Naive thymus-derived CD8-positive, alpha-beta T cell (primary cell): ENCODE measurements around the gene NUDT15. TPM values are rescaled to one million over a fixed set of nuclear protein-coding genes. Genes with fewer than 3 reads are reported as not detected.
A peak's percentile ranks its signal among the peaks of the same experiment; 100 is the strongest.
"Not testable (repeated sequence)": the region's sequence is repeated elsewhere in the genome, so short reads cannot be mapped to it uniquely, and the experiment has no call there.

ENCODE experiments used
- ATAC-seq, 2 donors: fragments of 150-1000 bp; cut with Tn5 transposase in 1 of 2; sonication (Bioruptor Pico), chemical (Tn5 transposase) in 1 of 2; 1 replicate in 1 of 2; 2 replicates in 1 of 2; pipeline ENCODE4 v1.10.0; 2021; ENCODE audit warnings: mild to moderate bottlenecking in 2 of 2, moderate library complexity in 2 of 2
- POLR2A ChIA-PET: fragments of 350-600 bp; sonication (Branson Sonifier 250); formaldehyde crosslinking; loops from one replicate; lab custom pipeline; 2021; ENCODE audit warnings: antibody characterized with exemption; lab: Charles Lee
- DNase-seq, 10 donors: peaks; one replicate each; pipeline versions ENCODE4 v3.0.0 to v3.0.0-alpha.2; 2020 to 2022
- H3K27ac Mint-ChIP-seq, 10 donors: one replicate each; pipeline ENCODE4 v1.8.0; 2020 to 2022; ENCODE audit warnings: mild to moderate bottlenecking in 10 of 10, mixed read lengths in 10 of 10, moderate library complexity in 4 of 10, inconsistent platforms in 1 of 10
- H3K27me3 Mint-ChIP-seq, 5 donors: one replicate each; pipeline ENCODE4 v1.8.0; 2021 to 2022; ENCODE audit warnings: mixed read lengths in 5 of 5
- H3K36me3 Mint-ChIP-seq, 3 donors: one replicate each; pipeline ENCODE4 v1.8.0; 2020 to 2022; ENCODE audit warnings: mixed read lengths in 3 of 3, mild to moderate bottlenecking in 2 of 3, inconsistent platforms in 1 of 3
- H3K4me1 Mint-ChIP-seq, 4 donors: one replicate each; pipeline ENCODE4 v1.8.0; 2021 to 2022; ENCODE audit warnings: mixed read lengths in 4 of 4
- H3K4me3 Mint-ChIP-seq, 10 donors: one replicate each; pipeline ENCODE4 v1.8.0; 2020 to 2022; ENCODE audit warnings: mild to moderate bottlenecking in 10 of 10, mixed read lengths in 10 of 10, moderate library complexity in 6 of 10, inconsistent platforms in 1 of 10
- H3K9me3 Mint-ChIP-seq, 9 donors: one replicate each; pipeline ENCODE4 v1.8.0; 2020 to 2022; ENCODE audit warnings: mixed read lengths in 9 of 9, mild to moderate bottlenecking in 3 of 9, inconsistent platforms in 1 of 9, moderate library complexity in 1 of 9
- polyA plus RNA-seq, 3 donors: library from polyadenylated mRNA; unstranded; fragments of 300-500 nt; fragmentation: Illumina TruSeq; gene quantifications; one replicate each; pipeline ENCODE4 v1.2.3, GENCODE V29; 2021
- total RNA-seq, 8 experiments: library from RNA in 2 of 8; stranded (reverse) in 2 of 8; gene quantifications; one replicate each; pipeline ENCODE4 v1.2.3 and lab custom pipeline; 2021 to 2026

The NUDT15 gene
- total and polyA plus RNA-seq, 5 experiments from 2014 or later, result 4.9 to 8.5 (median 7.0) TPM

DNA sequence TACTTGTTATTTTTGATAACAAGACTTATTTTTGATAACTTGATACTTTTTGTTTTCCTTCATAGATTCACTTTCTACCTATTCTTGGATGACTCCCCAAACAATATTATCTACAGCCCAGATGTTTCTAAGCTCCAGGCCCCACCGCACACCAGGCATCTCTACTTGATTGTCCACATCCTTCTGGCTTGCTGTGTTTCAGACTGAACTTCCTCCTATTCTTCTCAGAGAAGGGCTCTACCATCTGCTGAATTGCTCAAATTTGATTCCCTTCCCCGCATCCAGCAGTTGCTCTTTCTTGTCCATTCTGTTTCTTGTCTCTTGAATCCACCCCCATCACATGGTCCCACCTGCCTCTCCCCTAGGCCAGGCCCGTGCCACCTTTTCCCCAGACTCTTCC is 13.0 kb downstream of the NUDT15 start:
- peak overlapping the region in 3 of 10 donors; percentile 3 to 73 (median 49) for H3K27ac Mint-ChIP-seq
- ATAC-seq, result no peak
- POLR2A ChIA-PET, result interaction anchor here (0.6 kb wide), 1 partner anchor 44 kb away, joined by 3 read pairs; no protein-coding TSS in a partner anchor
- H3K4me1 Mint-ChIP-seq, result peaks cover 0 to 4% (median 0%) of the 10 kb centered on the region in 4 donors
- H3K9me3 Mint-ChIP-seq, result no peaks in the 10 kb centered on the region
- peaks cover 5 to 76% (median 12%) of the 10 kb centered on the region in 3 donors for H3K36me3 Mint-ChIP-seq
- no peaks in the 10 kb centered on the region for H3K27me3 Mint-ChIP-seq
- no peak overlapping the region for H3K4me3 Mint-ChIP-seq
- no peak for DNase-seq

DNA sequence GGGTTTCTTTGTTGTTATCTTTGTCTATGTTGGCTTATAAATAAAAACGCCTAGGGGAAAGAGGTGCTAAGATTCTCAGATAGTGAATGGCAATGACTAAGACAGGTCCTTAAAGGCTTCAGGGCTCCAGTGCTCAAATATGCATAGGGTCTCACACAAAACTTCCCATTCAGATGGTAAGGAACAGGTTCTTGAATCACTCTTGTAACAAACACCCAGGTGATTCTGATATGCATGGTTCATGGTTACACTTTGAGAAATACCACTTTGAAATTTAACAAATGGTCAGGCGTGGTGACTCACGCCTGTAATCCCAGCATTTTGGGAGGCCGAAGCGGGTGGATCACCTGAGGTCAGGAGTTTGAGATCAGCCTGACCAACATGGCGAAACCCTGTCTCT is 17.1 kb downstream of the NUDT15 start:
- POLR2A ChIA-PET, result no interaction called here
- peaks cover 5 to 64% (median 8%) of the 10 kb centered on the region in 3 donors for H3K36me3 Mint-ChIP-seq
- peaks cover 0 to 15% (median 0%) of the 10 kb centered on the region in 4 donors for H3K4me1 Mint-ChIP-seq
- ATAC-seq (no peak), DNase-seq (no peak)
- H3K27me3 Mint-ChIP-seq, result no peaks in the 10 kb centered on the region
- H3K9me3 Mint-ChIP-seq, result no peaks in the 10 kb centered on the region
- H3K27ac Mint-ChIP-seq, result no peak overlapping the region
- no peak overlapping the region for H3K4me3 Mint-ChIP-seq

- Mint-ChIP-seq H3K4me1 (peaks cover 0 to 24% (median 4%) of the 10 kb centered on the region in 4 donors), H3K27ac (peak overlapping the region in 6 of 10 donors; percentile 0 to 81 (median 24)), H3K9me3 (no peaks in the 10 kb centered on the region), H3K27me3 (no peaks in the 10 kb centered on the region), H3K36me3 (peaks cover 4 to 60% (median 5%) of the 10 kb centered on the region in 3 donors), H3K4me3 (no peak overlapping the region)
- POLR2A ChIA-PET, result no interaction called here
- ATAC-seq, result no peak
- no peak for DNase-seq
These were observed 18.2 kb downstream of the NUDT15 start for GRCh38 chr13:48055712-48056111.

GRCh38 chr13:48058536-48058935 is 21.0 kb downstream of the NUDT15 start:
- H3K9me3 Mint-ChIP-seq, DNase-seq, ATAC-seq, POLR2A ChIA-PET, H3K27me3 Mint-ChIP-seq, H3K4me3 Mint-ChIP-seq: not testable (repeated sequence)
- H3K27ac Mint-ChIP-seq, result peak overlapping the region in 2 of 10 donors; percentile 2 to 28
- peaks cover 0 to 44% (median 0%) of the 10 kb centered on the region in 3 donors for H3K36me3 Mint-ChIP-seq
- peaks cover 0 to 27% (median 4%) of the 10 kb centered on the region in 4 donors for H3K4me1 Mint-ChIP-seq

DNA sequence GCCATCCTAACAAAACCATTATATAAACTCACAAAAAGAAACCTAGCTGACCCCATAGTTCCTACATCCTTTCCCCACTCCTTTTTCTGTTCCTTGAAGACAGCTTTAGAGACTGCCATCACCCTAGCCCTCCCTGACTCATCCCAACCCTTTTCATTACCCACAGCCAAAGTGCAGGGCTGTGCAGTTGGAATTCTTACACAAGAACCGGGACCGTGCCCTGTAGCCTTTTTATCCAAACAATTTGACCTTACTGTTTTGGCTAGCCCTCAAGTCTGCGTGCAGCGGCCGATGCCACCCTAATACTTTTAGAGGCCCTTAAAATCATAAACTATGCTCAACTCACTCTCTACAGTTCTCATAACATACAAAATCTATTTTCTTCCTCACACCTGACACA is 22.4 kb downstream of the NUDT15 start:
- H3K27me3 Mint-ChIP-seq, H3K4me3 Mint-ChIP-seq, H3K9me3 Mint-ChIP-seq, ATAC-seq, POLR2A ChIA-PET, DNase-seq: not testable (repeated sequence)
- Mint-ChIP-seq H3K4me1 (peaks cover 0 to 27% (median 4%) of the 10 kb centered on the region in 4 donors), H3K36me3 (peaks cover 0 to 44% (median 0%) of the 10 kb centered on the region in 3 donors), H3K27ac (peak overlapping the region in 6 of 10 donors; percentile 11 to 63 (median 41))

GRCh38 chr13:48066310-48066989 is 28.9 kb downstream of the NUDT15 start:
- ATAC-seq, result no peak
- H3K9me3 Mint-ChIP-seq, result peaks cover 0 to 39% (median 4%) of the 10 kb centered on the region in 9 donors
- no peaks in the 10 kb centered on the region for H3K27me3 Mint-ChIP-seq
- H3K4me3 Mint-ChIP-seq, result no peak overlapping the region
- H3K4me1 Mint-ChIP-seq, result peaks cover 0 to 5% (median 0%) of the 10 kb centered on the region in 4 donors
- H3K27ac Mint-ChIP-seq, result no peak overlapping the region
- POLR2A ChIA-PET, result interaction anchor here (2.0 kb wide), 1 partner anchor 29 kb away, joined by 5 read pairs; the partner anchor contains the start of gene NUDT15
- DNase-seq, result peak in 1 of 10 donors; percentile 1
- peaks cover 0 to 60% (median 53%) of the 10 kb centered on the region in 3 donors for H3K36me3 Mint-ChIP-seq

GRCh38 chr13:48068036-48068435 is 30.5 kb downstream of the NUDT15 start:
- peaks cover 14 to 70% (median 69%) of the 10 kb centered on the region in 3 donors for H3K36me3 Mint-ChIP-seq
- peaks cover 0 to 1% (median 0%) of the 10 kb centered on the region in 4 donors for H3K4me1 Mint-ChIP-seq
- no peak overlapping the region for H3K4me3 Mint-ChIP-seq
- no peaks in the 10 kb centered on the region for H3K27me3 Mint-ChIP-seq
- POLR2A ChIA-PET, result no interaction called here
- H3K27ac Mint-ChIP-seq, result no peak overlapping the region
- ATAC-seq (no peak), DNase-seq (peak in 1 of 10 donors; percentile 11)
- H3K9me3 Mint-ChIP-seq, result peaks cover 0 to 53% (median 4%) of the 10 kb centered on the region in 9 donors

- ATAC-seq (no peak), DNase-seq (no peak)
- Mint-ChIP-seq H3K9me3 (peaks cover 0 to 53% (median 4%) of the 10 kb centered on the region in 9 donors), H3K4me1 (peaks cover 0 to 1% (median 0%) of the 10 kb centered on the region in 4 donors), H3K36me3 (peaks cover 14 to 78% (median 75%) of the 10 kb centered on the region in 3 donors), H3K4me3 (no peak overlapping the region), H3K27me3 (no peaks in the 10 kb centered on the region), H3K27ac (no peak overlapping the region)
- POLR2A ChIA-PET, result no interaction called here
These were observed 31.4 kb downstream of the NUDT15 start for GRCh38 chr13:48068952-48069351.

GRCh38 chr13:48069573-48069972 is 32.0 kb downstream of the NUDT15 start:
- H3K9me3 Mint-ChIP-seq, result peaks cover 0 to 53% (median 4%) of the 10 kb centered on the region in 9 donors
- POLR2A ChIA-PET, result no interaction called here
- peak overlapping the region in 1 of 10 donors; percentile 39 for H3K27ac Mint-ChIP-seq
- no peaks in the 10 kb centered on the region for H3K27me3 Mint-ChIP-seq
- H3K4me3 Mint-ChIP-seq, result no peak overlapping the region
- H3K36me3 Mint-ChIP-seq, result peaks cover 14 to 84% (median 80%) of the 10 kb centered on the region in 3 donors
- H3K4me1 Mint-ChIP-seq, result peaks cover 0 to 1% (median 0%) of the 10 kb centered on the region in 4 donors
- DNase-seq, result no peak
- ATAC-seq, result no peak

GRCh38 chr13:48070942-48071341 is 33.4 kb downstream of the NUDT15 start:
- POLR2A ChIA-PET, result no interaction called here
- DNase-seq (no peak), ATAC-seq (no peak)
- Mint-ChIP-seq H3K27ac (peak overlapping the region in 1 of 10 donors; percentile 78), H3K36me3 (peaks cover 14 to 97% (median 89%) of the 10 kb centered on the region in 3 donors), H3K4me1 (no peaks in the 10 kb centered on the region), H3K4me3 (no peak overlapping the region), H3K27me3 (no peaks in the 10 kb centered on the region), H3K9me3 (peaks cover 0 to 53% (median 4%) of the 10 kb centered on the region in 9 donors)

GRCh38 chr13:48072304-48072703 is 34.8 kb downstream of the NUDT15 start:
- H3K9me3 Mint-ChIP-seq, result peaks cover 0 to 53% (median 4%) of the 10 kb centered on the region in 9 donors
- ATAC-seq, result no peak
- H3K4me1 Mint-ChIP-seq, result no peaks in the 10 kb centered on the region
- peaks cover 14 to 96% (median 93%) of the 10 kb centered on the region in 3 donors for H3K36me3 Mint-ChIP-seq
- no peak overlapping the region for H3K4me3 Mint-ChIP-seq
- POLR2A ChIA-PET, result no interaction called here
- no peak overlapping the region for H3K27ac Mint-ChIP-seq
- H3K27me3 Mint-ChIP-seq, result no peaks in the 10 kb centered on the region
- DNase-seq, result no peak

DNA sequence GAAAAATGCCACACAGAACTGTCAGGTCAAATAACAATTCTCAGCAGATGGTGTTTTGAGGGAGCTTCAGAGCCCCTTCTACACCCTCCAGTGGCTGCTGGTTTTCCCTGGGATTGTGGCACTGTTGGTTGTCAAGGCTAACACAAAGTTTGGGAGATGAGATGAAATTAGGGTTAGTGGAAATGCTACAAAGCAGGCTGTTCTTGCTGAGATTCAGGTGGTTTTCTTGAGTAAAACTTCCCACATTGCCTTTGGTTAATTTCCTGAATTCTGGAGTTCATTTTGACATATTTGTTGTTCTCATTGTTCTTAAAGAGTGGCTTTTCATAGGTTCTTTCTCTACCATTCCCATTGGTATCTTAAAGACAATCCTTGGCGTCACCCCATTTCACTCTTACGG is 35.3 kb downstream of the NUDT15 start:
- no peak for DNase-seq
- POLR2A ChIA-PET, result no interaction called here
- Mint-ChIP-seq H3K4me3 (no peak overlapping the region), H3K27me3 (no peaks in the 10 kb centered on the region), H3K27ac (no peak overlapping the region), H3K9me3 (peaks cover 0 to 50% (median 4%) of the 10 kb centered on the region in 9 donors), H3K4me1 (no peaks in the 10 kb centered on the region), H3K36me3 (peaks cover 14 to 94% (median 92%) of the 10 kb centered on the region in 3 donors)
- ATAC-seq, result no peak

- peaks cover 0 to 38% (median 0%) of the 10 kb centered on the region in 9 donors for H3K9me3 Mint-ChIP-seq
- no peak overlapping the region for H3K4me3 Mint-ChIP-seq
- peaks cover 14 to 97% (median 83%) of the 10 kb centered on the region in 3 donors for H3K36me3 Mint-ChIP-seq
- no peak for ATAC-seq
- peaks cover 0 to 4% (median 0%) of the 10 kb centered on the region in 4 donors for H3K4me1 Mint-ChIP-seq
- no peaks in the 10 kb centered on the region for H3K27me3 Mint-ChIP-seq
- DNase-seq, result no peak
- POLR2A ChIA-PET, result no interaction called here
- H3K27ac Mint-ChIP-seq, result no peak overlapping the region
These were observed 36.5 kb downstream of the NUDT15 start for GRCh38 chr13:48074006-48074405.
